Ascending aorta (tissue), 2 donors: ENCODE results near the gene BANF1. TPM values are rescaled to one million over a fixed set of nuclear protein-coding genes. Genes with fewer than 3 reads are reported as not detected.
A peak's percentile ranks its signal among the peaks of the same experiment; 100 is the strongest.
"Not testable (repeated sequence)": the region's sequence is repeated elsewhere in the genome, so short reads cannot be mapped to it uniquely, and the experiment has no call there.

Experiments
- DNase-seq, 2 donors: peaks; one replicate each; pipeline ENCODE4 v3.0.0-alpha.2; 2019; ENCODE audit warnings: low spot score in 2 of 2
- H3K27ac ChIP-seq, 2 donors: fragments of 200-600 bp; sonication (generic); one replicate each; pipeline ENCODE4 v1.5.1; 2016 to 2017; ENCODE audit warnings: mild to moderate bottlenecking in 1 of 2
- H3K27me3 ChIP-seq: fragments of 200-600 bp; sonication (generic); one replicate; pipeline ENCODE4 v1.5.1; 2017
- H3K36me3 ChIP-seq, 2 donors: fragments of 200-600 bp; sonication (generic); one replicate each; pipeline ENCODE4 v1.5.1; 2016
- H3K4me1 ChIP-seq, 2 donors: fragments of 200-600 bp; sonication (generic); one replicate each; pipeline ENCODE4 v1.5.1; 2016 to 2017; ENCODE audit warnings: mild to moderate bottlenecking in 1 of 2
- H3K4me3 ChIP-seq, 2 donors: fragments of 200-600 bp; sonication (generic); one replicate each; pipeline ENCODE4 v1.5.1; 2016 to 2017; ENCODE audit warnings: mild to moderate bottlenecking in 1 of 2
- H3K9me3 ChIP-seq, 2 donors: fragments of 200-600 bp; sonication (generic); one replicate each; pipeline ENCODE4 v1.5.1; 2016
- CTCF ChIP-seq, 3 experiments: fragments of 200-600 bp in 2 of 3; fragments of 450-650 bp in 1 of 3; sonication (generic) in 2 of 3; IDR thresholded peaks; one replicate each; pipeline ENCODE4 v1.5.1; 2016 to 2019; ENCODE audit warnings: antibody characterized with exemption in 3 of 3, mild to moderate bottlenecking in 1 of 3, moderate library complexity in 1 of 3
- intact Hi-C: fragments of 100-400 bp; cut with DNase I; formaldehyde crosslinking; loops from one replicate; pipeline ENCODE4 v1.15.1; 2023
- total RNA-seq: library from RNA; depleted of rRNA; stranded (reverse); fragments of >200 nt; gene quantifications from one replicate; pipeline ENCODE4 v1.1.0, GENCODE V29; 2016

Gene BANF1
- total RNA-seq, 1 donor from 2014 or later, result 11.7 TPM

- H3K27ac ChIP-seq, result peak overlapping the region; percentile 32 to 51
- peaks cover 0 to 24% of the 10 kb centered on the region in 2 donors for H3K4me1 ChIP-seq
- peaks cover 15 to 31% of the 10 kb centered on the region in 2 donors for H3K36me3 ChIP-seq
- no peak overlapping the region for H3K4me3 ChIP-seq
- no peak for TF ChIP-seq CTCF (IDR thresholded peaks at IDR 0.05)
- DNase-seq, result no peak
- intact Hi-C loops, result no loop called here
- H3K27me3 ChIP-seq, result no peaks in the 10 kb centered on the region
- H3K9me3 ChIP-seq, result no peaks in the 10 kb centered on the region
Observed at GRCh38 chr11:66006134-66006890, 4.0 kb downstream of the BANF1 start.

- H3K27me3 ChIP-seq, result no peaks in the 10 kb centered on the region
- H3K4me3 ChIP-seq, result no peak overlapping the region
- peaks cover 5 to 29% of the 10 kb centered on the region in 2 donors for H3K4me1 ChIP-seq
- intact Hi-C loops, result no loop called here
- DNase-seq, result no peak
- peaks cover 15 to 31% of the 10 kb centered on the region in 2 donors for H3K36me3 ChIP-seq
- no peak for TF ChIP-seq CTCF (IDR thresholded peaks at IDR 0.05)
- H3K9me3 ChIP-seq, result no peaks in the 10 kb centered on the region
- H3K27ac ChIP-seq, result peak overlapping the region; percentile 32 to 51
Observed at GRCh38 chr11:66006891-66007176, 4.5 kb downstream of the BANF1 start.

GRCh38 chr11:66007201-66007634, 4.9 kb downstream of the BANF1 start:
- Histone ChIP-seq H3K9me3 (no peaks in the 10 kb centered on the region), H3K27ac (peak overlapping the region; percentile 32 to 51), H3K4me1 (peaks cover 9 to 33% of the 10 kb centered on the region in 2 donors), H3K27me3 (no peaks in the 10 kb centered on the region), H3K36me3 (peaks cover 15 to 31% of the 10 kb centered on the region in 2 donors), H3K4me3 (no peak overlapping the region)
- DNase-seq, result no peak
- intact Hi-C loops, result no loop called here
- no peak for TF ChIP-seq CTCF (IDR thresholded peaks at IDR 0.05)

- no peaks in the 10 kb centered on the region for H3K9me3 ChIP-seq
- H3K27me3 ChIP-seq, result no peaks in the 10 kb centered on the region
- no peak for DNase-seq
- intact Hi-C loops, result no loop called here
- H3K4me1 ChIP-seq, result peaks cover 12 to 40% of the 10 kb centered on the region in 2 donors
- peaks cover 15 to 31% of the 10 kb centered on the region in 2 donors for H3K36me3 ChIP-seq
- H3K4me3 ChIP-seq, result no peak overlapping the region
- no peak for TF ChIP-seq CTCF (IDR thresholded peaks at IDR 0.05)
- H3K27ac ChIP-seq, result peak overlapping the region in 1 of 2 donors; percentile 73
Observed at GRCh38 chr11:66008095-66008467, 5.8 kb downstream of the BANF1 start.

GRCh38 chr11:66008468-66009101, 6.3 kb downstream of the BANF1 start:
- no peak overlapping the region for H3K4me3 ChIP-seq
- TF ChIP-seq CTCF (IDR thresholded peaks at IDR 0.05), result no peak
- H3K27ac ChIP-seq, result peak overlapping the region; percentile 1 to 73
- H3K9me3 ChIP-seq, result no peaks in the 10 kb centered on the region
- intact Hi-C loops, result no loop called here
- peaks cover 16 to 40% of the 10 kb centered on the region in 2 donors for H3K4me1 ChIP-seq
- peaks cover 15 to 30% of the 10 kb centered on the region in 2 donors for H3K36me3 ChIP-seq
- H3K27me3 ChIP-seq, result no peaks in the 10 kb centered on the region
- no peak for DNase-seq

GRCh38 chr11:66010036-66010435, 7.7 kb downstream of the BANF1 start:
- Histone ChIP-seq H3K36me3 (peaks cover 5 to 16% of the 10 kb centered on the region in 2 donors), H3K4me1 (peaks cover 19 to 44% of the 10 kb centered on the region in 2 donors), H3K27ac (peak overlapping the region; percentile 73 to 95)
- H3K27me3 ChIP-seq, intact Hi-C loops, H3K4me3 ChIP-seq, DNase-seq, H3K9me3 ChIP-seq: not testable (repeated sequence)
